SIG-M5 (cell line): ENCODE measurements around the gene PRDM4.

Experiments
- DNase-seq: peaks from one replicate; lab custom pipeline; 2025; lab: John Stamatoyannopoulos, UW

The PRDM4 gene

GRCh38 chr12:107685360-107686248, 75.3 kb downstream of the PRDM4 start, which contains the start of gene PWP1:
Gene PWP1 (plus strand): TSS chr12:107685799. CDS start chr12:107685900, 101 bp downstream.
- peak; percentile 64 for DNase-seq

GRCh38 chr12:107684990-107685359, 76.0 kb downstream of the PRDM4 start:
- no peak for DNase-seq

GRCh38 chr12:107684029-107684795, 76.7 kb downstream of the PRDM4 start:
- no peak for DNase-seq
